T-helper 17 cell (primary cell): ENCODE measurements around the gene ADAT3. TPM values are rescaled to one million over a fixed set of nuclear protein-coding genes. Genes with fewer than 3 reads are reported as not detected.

Experiments used
- ATAC-seq: fragments of 150-1000 bp; cut with Tn5 transposase; 2 replicates; pipeline ENCODE4 v1.10.0; 2021; ENCODE audit warnings: mild to moderate bottlenecking, moderate library complexity
- DNase-seq, 3 donors: peaks; one replicate each; pipeline versions ENCODE4 v3.0.0 to v3.0.0-alpha.2; 2020 to 2021
- H3K9me3 ChIP-seq: one replicate; pipeline ENCODE4 v1.7.0; 2013; ENCODE audit warnings: low read length, mild to moderate bottlenecking; ENCODE audit not compliant: control insufficient read depth, poor library complexity, severe bottlenecking
- H3K27ac Mint-ChIP-seq: one replicate; pipeline ENCODE4 v1.8.0; 2022; ENCODE audit warnings: mild to moderate bottlenecking, moderate library complexity, mixed read lengths
- H3K27me3 Mint-ChIP-seq: one replicate; pipeline ENCODE4 v1.8.0; 2022; ENCODE audit warnings: mixed read lengths
- H3K36me3 Mint-ChIP-seq: one replicate; pipeline ENCODE4 v1.8.0; 2022; ENCODE audit warnings: low read depth, mixed read lengths
- H3K4me1 Mint-ChIP-seq: one replicate; pipeline ENCODE4 v1.8.0; 2022; ENCODE audit warnings: mild to moderate bottlenecking, mixed read lengths
- H3K4me3 Mint-ChIP-seq: one replicate; pipeline ENCODE4 v1.8.0; 2022; ENCODE audit warnings: mild to moderate bottlenecking, moderate library complexity, mixed read lengths
- total RNA-seq, 4 donors: library from RNA in 2 of 4; stranded (reverse) in 2 of 4; gene quantifications; one replicate each; pipeline ENCODE4 v1.2.3 and lab custom pipeline; 2022 to 2026

The ADAT3 gene
- total RNA-seq, 2 donors from 2014 or later: 6.4 to 8.5 TPM

DNA sequence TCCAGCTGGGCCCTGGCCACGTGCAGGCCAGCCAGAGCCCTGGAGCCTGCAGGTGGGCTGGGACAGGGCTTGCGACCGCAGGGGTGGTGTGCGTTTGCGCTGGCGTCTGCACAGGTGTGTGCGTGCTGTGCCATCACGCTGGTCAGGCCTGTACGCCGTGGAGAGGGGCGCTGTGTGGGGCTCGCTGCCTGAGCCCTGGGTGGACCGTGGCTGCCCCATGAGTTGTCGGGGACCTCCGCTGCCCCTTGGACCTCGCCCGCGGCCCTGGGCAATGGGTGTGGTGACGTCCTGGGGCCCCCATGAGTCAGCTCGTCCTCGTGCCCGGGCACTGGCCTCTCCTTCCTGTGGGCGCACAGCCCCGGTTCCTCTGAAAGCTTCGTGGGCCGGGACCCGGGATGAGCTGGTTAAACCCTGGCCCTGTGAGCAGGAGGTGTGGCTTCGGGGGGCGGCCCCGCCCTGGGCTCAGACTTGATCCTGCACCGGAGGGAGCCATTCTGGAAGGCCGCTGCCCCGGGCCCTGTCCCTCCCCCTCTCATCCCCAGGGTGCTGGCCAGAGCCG, 42.5 kb downstream of the ADAT3 start:
- Mint-ChIP-seq H3K27me3 (no peaks in the 10 kb centered on the region), H3K4me3 (no peak overlapping the region), H3K36me3 (no peaks in the 10 kb centered on the region), H3K27ac (peak overlapping the region; percentile 51), H3K4me1 (peaks cover 26% of the 10 kb centered on the region)
- H3K9me3 ChIP-seq: no peaks in the 10 kb centered on the region
- ATAC-seq (no peak), DNase-seq (no peak)

DNA sequence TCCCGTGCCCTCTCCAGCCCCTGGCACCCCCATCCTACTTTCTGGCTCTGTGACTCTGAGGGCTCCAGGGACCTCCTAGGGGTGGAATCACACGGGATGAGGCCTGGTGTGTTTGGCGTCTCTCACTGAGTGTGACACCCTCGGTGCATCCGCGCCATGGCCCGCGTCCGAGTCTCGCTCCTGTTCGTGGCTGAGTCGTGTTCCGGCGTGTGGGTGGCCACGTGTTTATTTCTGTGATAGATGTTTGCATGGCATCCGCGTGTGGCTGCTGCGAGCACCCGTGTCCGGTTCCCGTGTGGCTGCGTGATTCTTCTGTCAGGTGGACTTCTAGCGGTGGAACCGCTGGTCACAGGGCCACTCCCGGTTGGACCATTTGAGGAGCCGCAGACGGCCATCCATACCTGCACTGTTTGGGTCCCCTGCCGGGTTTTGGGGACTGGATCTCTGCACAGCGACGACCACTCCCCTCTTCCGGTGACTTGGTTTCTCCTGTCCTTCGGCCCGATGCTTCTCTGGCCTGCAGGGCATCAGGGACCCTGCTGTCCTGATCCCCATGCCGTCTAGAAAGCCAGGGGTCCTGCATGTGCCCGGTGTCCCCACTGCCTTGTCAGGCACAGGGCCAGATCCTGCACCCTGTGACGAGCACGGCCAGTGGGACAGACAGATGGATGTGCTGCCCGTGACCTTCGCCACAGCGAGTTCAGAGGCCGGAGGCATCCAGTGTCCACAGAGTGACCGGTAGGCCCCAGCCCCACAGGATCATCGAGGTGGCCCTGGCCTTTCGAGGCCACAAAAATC, 44.3 kb downstream of the ADAT3 start:
- no peaks in the 10 kb centered on the region for H3K36me3 Mint-ChIP-seq
- no peak for ATAC-seq
- peaks cover 19% of the 10 kb centered on the region for H3K4me1 Mint-ChIP-seq
- H3K9me3 ChIP-seq: no peaks in the 10 kb centered on the region
- DNase-seq: no peak
- peak overlapping the region; percentile 47 for H3K27ac Mint-ChIP-seq
- H3K4me3 Mint-ChIP-seq: no peak overlapping the region
- no peaks in the 10 kb centered on the region for H3K27me3 Mint-ChIP-seq

DNA sequence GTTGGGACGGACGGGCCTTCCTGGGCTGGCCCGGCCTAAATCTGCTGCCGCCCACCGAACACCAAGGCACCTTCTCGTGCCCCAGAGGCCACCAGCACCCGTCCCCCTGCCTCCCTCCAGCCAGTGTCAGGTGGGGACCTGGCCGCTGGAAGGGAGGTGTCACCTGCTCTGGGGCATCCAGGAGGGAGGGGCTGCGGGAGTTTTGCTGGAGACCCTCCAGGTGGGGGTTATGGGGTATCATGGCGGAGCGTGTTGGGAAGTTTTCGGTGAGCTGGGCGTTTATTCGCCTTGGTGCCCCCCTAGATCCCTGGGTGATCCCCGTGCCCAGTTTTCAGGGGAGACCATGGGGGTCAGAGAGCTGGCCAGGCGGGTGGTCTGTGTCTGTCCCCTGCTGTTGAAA, 45.4 kb downstream of the ADAT3 start:
- H3K27me3 Mint-ChIP-seq: no peaks in the 10 kb centered on the region
- ATAC-seq (no peak), DNase-seq (no peak)
- H3K27ac Mint-ChIP-seq: peak overlapping the region; percentile 47
- no peaks in the 10 kb centered on the region for H3K9me3 ChIP-seq
- no peak overlapping the region for H3K4me3 Mint-ChIP-seq
- H3K36me3 Mint-ChIP-seq: no peaks in the 10 kb centered on the region
- peaks cover 19% of the 10 kb centered on the region for H3K4me1 Mint-ChIP-seq

DNA sequence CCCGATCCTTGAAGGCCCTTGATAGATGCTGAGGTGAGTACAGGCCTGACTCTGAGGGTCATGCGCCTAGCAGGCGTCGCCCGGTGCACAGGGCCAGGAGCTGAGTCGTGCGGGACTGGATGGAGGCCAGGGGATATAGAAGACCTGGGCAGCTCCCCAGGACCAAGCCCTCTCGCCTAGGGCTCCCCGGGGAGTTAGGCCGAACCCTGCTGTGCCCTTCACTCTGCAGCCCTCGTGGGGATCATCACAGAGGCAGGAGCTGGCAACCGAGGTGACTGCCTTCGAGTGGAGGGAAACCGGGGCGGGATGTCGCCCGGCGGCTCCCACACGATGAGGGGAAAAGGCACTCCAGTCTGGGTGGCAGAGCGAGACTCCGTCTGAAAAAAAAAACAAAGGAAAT, 47.4 kb downstream of the ADAT3 start:
- H3K27ac Mint-ChIP-seq: no peak overlapping the region
- H3K9me3 ChIP-seq: no peaks in the 10 kb centered on the region
- H3K4me1 Mint-ChIP-seq: peaks cover 15% of the 10 kb centered on the region
- no peaks in the 10 kb centered on the region for H3K36me3 Mint-ChIP-seq
- no peak for ATAC-seq
- no peaks in the 10 kb centered on the region for H3K27me3 Mint-ChIP-seq
- no peak for DNase-seq
- H3K4me3 Mint-ChIP-seq: no peak overlapping the region

DNA sequence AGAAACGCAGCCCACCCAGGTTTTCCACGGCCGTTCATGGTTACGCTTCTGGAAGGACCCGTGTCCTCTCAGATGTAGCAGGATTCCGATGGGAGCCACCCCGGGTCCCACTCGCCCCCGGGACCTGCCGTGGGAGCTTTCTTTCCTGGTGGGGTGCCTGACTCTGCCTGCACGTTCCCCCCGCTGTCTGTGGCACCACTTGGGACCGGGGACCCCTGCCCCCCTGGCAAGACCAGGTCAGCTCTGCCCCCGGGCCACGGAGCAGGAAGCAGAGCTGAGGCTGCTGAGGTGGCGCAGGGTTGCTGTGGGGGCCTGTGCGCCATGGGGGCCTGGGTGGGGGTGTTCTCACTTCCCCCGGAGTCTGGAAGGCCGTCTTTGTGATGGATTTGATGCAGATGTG, 47.8 kb downstream of the ADAT3 start:
- ATAC-seq (no peak), DNase-seq (no peak)

GRCh38 chr19:1953441-1954094, 48.4 kb downstream of the ADAT3 start:
- no peak for ATAC-seq
- peaks cover 15% of the 10 kb centered on the region for H3K4me1 Mint-ChIP-seq
- no peaks in the 10 kb centered on the region for H3K36me3 Mint-ChIP-seq
- H3K27ac Mint-ChIP-seq: no peak overlapping the region
- no peaks in the 10 kb centered on the region for H3K27me3 Mint-ChIP-seq
- no peak overlapping the region for H3K4me3 Mint-ChIP-seq
- DNase-seq: no peak
- no peaks in the 10 kb centered on the region for H3K9me3 ChIP-seq

More for the DNA sequence above, 47.8 kb downstream of the ADAT3 start:
- no peak overlapping the region for H3K27ac Mint-ChIP-seq
- H3K9me3 ChIP-seq: no peaks in the 10 kb centered on the region
- no peaks in the 10 kb centered on the region for H3K36me3 Mint-ChIP-seq
- H3K4me3 Mint-ChIP-seq: no peak overlapping the region
- no peaks in the 10 kb centered on the region for H3K27me3 Mint-ChIP-seq
- H3K4me1 Mint-ChIP-seq: peaks cover 15% of the 10 kb centered on the region

DNA sequence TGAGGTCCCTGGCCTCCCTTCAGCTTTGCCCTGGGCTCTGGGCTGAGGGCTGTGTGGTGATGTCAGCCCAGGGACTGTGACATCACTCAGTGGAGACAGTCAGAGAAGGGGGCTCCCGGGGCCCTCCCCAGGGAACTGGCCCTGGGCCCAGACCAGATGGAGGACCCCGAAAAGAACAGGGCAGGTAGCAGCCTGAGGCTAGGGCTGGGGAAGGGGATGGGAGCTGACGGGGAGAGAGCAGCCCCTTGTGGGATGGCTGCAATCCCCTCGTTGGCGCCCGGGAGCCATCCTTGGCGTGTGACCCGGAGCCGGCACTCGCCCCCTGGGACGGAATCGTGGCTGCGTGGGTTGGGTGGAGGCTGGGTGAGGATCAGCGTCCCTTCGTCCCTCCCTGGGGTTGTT, 49.3 kb downstream of the ADAT3 start:
- no peaks in the 10 kb centered on the region for H3K36me3 Mint-ChIP-seq
- no peak overlapping the region for H3K4me3 Mint-ChIP-seq
- no peaks in the 10 kb centered on the region for H3K9me3 ChIP-seq
- H3K4me1 Mint-ChIP-seq: peaks cover 11% of the 10 kb centered on the region
- ATAC-seq (no peak), DNase-seq (no peak)
- no peaks in the 10 kb centered on the region for H3K27me3 Mint-ChIP-seq
- H3K27ac Mint-ChIP-seq: no peak overlapping the region

DNA sequence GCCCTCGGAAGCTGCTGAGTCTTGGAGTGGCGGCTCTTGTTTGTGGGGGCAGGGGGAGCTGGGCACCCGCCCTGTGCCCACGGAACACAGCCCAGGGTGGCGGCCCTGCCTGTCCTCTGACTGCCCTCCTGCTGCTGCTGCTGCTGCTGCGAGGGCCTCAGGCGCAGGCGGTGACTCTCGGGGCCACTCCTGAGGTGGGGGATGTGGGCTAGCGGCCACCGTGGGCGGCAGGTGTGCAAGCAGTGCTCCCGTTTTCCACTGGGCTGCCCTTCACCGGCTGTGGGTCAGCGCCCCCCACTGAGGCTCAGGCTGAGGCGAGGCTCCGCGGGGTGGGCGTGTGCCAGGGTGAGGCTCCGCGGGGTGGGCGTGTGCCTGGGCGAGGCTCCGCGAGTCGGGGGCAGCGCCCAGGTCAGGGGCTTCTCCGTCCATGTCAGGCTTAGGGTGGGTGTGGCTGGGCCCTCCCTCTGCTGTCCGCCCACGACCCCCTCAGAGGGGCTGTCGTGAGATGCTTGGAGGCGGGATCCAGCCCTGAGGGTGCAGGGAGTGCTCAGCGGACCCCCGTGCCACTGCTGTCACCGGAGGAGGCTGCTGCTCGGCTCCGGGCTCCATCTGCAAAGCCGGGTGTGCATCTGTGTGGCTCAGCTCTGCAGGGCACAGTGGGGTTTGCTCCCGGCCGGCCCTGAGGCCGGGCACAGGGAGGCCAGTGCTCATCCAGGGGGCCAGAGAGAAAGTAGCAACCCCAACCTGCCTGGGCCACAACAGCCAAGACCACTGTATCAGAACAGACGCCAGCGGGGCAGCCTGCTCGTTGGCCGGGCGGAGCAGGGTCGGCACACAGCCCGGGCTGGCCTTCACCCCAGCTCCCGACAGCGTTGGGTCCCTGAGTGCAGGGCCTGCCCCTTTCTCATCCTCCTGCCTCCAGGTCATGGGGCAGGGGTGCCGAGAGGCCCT, 50.2 kb downstream of the ADAT3 start:
- Mint-ChIP-seq H3K27me3 (no peaks in the 10 kb centered on the region), H3K4me3 (peak overlapping the region; percentile 57), H3K27ac (no peak overlapping the region), H3K4me1 (peaks cover 12% of the 10 kb centered on the region), H3K36me3 (no peaks in the 10 kb centered on the region)
- ATAC-seq (no peak), DNase-seq (no peak)
- no peaks in the 10 kb centered on the region for H3K9me3 ChIP-seq

- H3K4me1 Mint-ChIP-seq: peaks cover 8% of the 10 kb centered on the region
- no peak overlapping the region for H3K4me3 Mint-ChIP-seq
- DNase-seq (no peak), ATAC-seq (no peak)
- H3K9me3 ChIP-seq: no peaks in the 10 kb centered on the region
- no peak overlapping the region for H3K27ac Mint-ChIP-seq
- no peaks in the 10 kb centered on the region for H3K36me3 Mint-ChIP-seq
- H3K27me3 Mint-ChIP-seq: no peaks in the 10 kb centered on the region
These were observed 50.9 kb downstream of the ADAT3 start for GRCh38 chr19:1956122-1956494.

DNA sequence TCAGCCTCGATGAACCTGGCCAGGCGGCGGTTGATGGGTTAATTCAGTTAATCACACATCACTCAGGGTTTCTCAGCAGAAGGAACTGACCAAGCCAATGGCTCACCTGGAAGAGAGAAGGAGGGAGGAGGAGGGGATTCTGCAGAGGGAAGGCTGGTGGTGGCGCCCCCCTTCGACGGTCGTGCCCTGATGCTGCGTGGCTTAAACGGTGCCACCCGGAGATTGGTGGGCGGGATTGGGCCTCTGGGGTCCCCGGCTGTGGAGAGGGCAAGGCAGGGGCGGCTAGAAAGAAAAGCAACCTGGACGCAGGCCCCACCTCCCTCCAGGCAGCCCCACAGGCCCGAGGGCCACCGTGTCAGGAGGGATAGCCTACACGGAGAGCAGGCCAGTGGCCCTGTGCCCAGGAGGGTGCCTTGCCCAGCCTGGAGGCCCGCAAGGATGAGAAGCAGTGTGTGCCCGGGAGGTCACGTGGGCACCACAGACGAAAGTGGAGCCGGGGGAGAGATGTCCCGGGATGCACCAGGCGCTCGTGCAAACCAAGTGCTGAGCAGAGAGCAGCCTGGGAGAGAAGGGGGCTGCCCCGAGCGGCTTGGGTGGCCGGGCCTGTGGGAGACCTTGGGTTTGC, 51.8 kb downstream of the ADAT3 start:
- Mint-ChIP-seq H3K36me3 (no peaks in the 10 kb centered on the region), H3K27ac (peak overlapping the region; percentile 27), H3K4me1 (peaks cover 8% of the 10 kb centered on the region), H3K27me3 (no peaks in the 10 kb centered on the region), H3K4me3 (no peak overlapping the region)
- no peak for ATAC-seq
- no peak for DNase-seq
- H3K9me3 ChIP-seq: no peaks in the 10 kb centered on the region

DNA sequence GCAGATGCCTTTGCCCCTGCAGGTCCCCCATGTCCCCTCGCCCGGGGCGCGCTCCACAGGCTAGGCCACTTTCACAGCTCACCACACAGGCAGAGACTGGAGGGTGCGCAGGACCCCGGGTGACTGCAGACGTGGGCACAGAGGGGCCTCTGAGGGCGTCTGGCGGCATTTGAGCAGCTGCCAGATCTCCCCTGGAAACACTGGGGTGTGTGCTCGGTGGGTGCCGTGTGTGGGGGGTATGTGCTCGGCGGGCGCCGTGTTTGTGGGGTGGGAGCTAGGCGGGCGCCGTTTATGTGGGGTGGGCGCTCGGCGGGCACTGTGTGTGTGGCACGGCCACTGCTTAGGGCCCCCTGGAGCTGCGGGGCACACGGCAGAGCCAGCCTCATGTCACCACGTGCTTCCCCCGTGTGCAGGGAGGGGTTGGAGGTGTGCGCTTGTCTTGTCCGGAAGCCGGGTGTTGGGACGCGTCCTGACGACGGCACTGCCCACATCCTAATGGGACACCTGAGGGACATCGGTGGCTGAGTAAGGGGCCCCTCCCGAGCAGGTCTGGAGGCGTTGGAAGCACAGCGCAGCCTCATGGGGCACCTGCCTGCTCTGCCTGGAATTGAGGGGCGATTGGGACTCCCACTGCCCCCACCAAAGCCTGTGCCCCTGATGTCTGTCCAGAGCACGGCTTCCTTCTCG, 52.5 kb downstream of the ADAT3 start:
- DNase-seq: no peak
- no peak for ATAC-seq
- Mint-ChIP-seq H3K27me3 (no peaks in the 10 kb centered on the region), H3K4me1 (peaks cover 8% of the 10 kb centered on the region), H3K27ac (peak overlapping the region; percentile 27), H3K36me3 (no peaks in the 10 kb centered on the region), H3K4me3 (peak overlapping the region; percentile 28)
- H3K9me3 ChIP-seq: no peaks in the 10 kb centered on the region

DNA sequence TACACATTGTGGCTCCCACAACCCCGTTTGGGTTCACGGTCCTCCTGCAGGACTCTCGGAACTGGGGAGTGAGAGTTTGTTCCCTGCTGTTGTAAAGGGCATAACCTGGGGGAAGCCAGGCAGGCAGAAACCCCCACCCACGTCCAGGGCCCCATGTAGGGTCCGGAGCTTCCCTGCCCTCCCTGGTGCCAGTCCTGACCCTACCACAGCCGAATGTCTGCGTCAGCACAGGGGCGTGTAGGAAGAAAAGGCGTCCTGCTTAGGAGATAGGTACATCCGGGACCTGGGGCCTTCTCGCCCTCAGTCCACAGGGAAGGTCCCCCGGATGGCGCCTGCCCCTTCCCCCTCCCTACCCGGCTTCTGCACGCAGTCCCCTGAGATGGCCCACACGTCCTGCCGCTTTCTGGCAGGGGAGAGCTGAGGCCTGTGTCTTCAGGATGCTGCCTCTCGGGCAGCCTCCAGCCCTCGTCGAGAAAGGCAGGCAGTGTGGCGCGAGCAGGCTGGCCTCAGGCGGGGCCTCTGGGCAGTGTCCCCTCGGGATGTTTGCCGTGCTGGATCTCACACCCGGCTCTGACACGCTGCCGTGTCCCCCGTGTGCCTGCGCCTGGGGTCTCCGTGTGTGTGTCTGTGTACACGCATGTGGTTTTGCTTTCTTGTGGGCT, 54.9 kb downstream of the ADAT3 start:
- no peak overlapping the region for H3K4me3 Mint-ChIP-seq
- H3K4me1 Mint-ChIP-seq: peaks cover 5% of the 10 kb centered on the region
- H3K27ac Mint-ChIP-seq: no peak overlapping the region
- no peaks in the 10 kb centered on the region for H3K36me3 Mint-ChIP-seq
- ATAC-seq: no peak
- H3K9me3 ChIP-seq: no peaks in the 10 kb centered on the region
- H3K27me3 Mint-ChIP-seq: no peaks in the 10 kb centered on the region
- no peak for DNase-seq
